Epithelial cell of proximal tubule (primary cell): ENCODE measurements around the gene KDM1B. TPM values are rescaled to one million over a fixed set of nuclear protein-coding genes. Genes with fewer than 3 reads are reported as not detected.

Source experiments
- DNase-seq: peaks from one replicate; pipeline ENCODE4 v3.0.0-alpha.2; 2011; ENCODE audit warnings: low read depth
- H3K4me3 ChIP-seq: 2 replicates; pipeline ENCODE4 v1.5.1; 2011; ENCODE audit warnings: low read depth, mild to moderate bottlenecking, low read length
- total RNA-seq: library from RNA; depleted of rRNA; stranded (reverse); fragments of >200 nt; gene quantifications from 2 replicates; pipeline ENCODE4 v1.2.3, GENCODE V29; 2015
- TF ChIP-seq, protein P1 (sequence below): conservative IDR thresholded peaks from 2 replicates; pipeline ENCODE4 v1.5.1; 2012; ENCODE audit warnings: low read depth, mild to moderate bottlenecking, low read length

KDM1B gene
- total RNA-seq, 1 donor from 2014 or later = 15.7 TPM

DNA sequence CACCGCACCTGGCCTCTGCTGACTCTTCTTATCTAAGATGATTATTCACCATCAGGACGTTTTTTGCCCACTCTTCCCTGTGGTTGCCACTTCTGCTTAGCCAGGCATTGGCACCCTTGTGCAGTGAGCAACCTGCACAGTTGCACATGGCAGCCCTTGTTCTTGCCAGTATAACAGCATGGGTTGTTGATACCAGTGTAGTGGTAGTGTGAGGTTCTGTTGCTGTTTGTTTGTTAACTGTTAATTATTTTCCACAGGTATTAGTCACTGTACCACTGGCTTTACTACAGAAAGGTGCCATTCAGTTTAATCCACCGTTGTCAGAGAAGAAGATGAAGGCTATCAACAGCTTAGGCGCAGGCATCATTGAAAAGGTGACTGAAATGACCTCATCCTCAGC lies 57.0 kb downstream of the KDM1B start:
- TF ChIP-seq, protein P1, sequence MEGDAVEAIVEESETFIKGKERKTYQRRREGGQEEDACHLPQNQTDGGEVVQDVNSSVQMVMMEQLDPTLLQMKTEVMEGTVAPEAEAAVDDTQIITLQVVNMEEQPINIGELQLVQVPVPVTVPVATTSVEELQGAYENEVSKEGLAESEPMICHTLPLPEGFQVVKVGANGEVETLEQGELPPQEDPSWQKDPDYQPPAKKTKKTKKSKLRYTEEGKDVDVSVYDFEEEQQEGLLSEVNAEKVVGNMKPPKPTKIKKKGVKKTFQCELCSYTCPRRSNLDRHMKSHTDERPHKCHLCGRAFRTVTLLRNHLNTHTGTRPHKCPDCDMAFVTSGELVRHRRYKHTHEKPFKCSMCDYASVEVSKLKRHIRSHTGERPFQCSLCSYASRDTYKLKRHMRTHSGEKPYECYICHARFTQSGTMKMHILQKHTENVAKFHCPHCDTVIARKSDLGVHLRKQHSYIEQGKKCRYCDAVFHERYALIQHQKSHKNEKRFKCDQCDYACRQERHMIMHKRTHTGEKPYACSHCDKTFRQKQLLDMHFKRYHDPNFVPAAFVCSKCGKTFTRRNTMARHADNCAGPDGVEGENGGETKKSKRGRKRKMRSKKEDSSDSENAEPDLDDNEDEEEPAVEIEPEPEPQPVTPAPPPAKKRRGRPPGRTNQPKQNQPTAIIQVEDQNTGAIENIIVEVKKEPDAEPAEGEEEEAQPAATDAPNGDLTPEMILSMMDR = no peak
- DNase-seq = no peak
- H3K4me3 ChIP-seq = no peak overlapping the region

DNA sequence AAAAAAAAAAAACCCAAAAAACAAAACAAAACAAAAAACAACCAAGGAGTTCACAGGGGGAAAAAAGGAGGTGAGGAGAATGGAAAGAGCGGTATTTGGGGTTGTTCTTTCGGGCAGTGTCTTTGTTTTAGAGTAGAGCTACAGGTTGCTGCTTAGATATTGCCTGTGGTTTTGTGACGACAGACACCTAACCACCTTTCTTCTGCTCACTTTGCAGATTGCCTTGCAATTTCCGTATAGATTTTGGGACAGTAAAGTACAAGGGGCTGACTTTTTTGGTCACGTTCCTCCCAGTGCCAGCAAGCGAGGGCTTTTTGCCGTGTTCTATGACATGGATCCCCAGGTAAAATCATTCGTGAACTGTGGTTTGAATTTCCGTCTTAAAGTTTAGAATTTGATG lies 58.2 kb downstream of the KDM1B start:
- no peak overlapping the region for H3K4me3 ChIP-seq
- DNase-seq = no peak
- TF ChIP-seq, protein P1 = no peak

DNA sequence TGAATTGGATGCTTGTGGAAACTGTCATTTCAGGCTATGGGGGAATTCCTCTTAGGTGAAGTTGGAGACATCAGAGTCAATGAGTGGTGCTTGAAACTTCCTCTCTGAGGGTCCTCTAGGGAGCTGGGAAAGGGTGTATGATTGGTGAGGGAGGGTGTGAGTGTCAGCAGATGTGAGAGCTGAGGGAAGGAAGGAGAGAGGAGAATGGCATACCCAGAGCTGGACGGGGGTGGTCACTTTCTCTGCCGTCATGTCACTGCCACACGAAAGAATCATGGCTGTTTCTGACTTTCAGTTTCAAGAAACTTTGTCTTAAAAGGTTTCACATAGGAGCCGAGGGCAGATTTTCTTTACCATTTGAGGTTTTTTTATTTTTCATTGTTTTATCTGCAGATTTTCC lies 58.8 kb downstream of the KDM1B start:
- no peak for DNase-seq
- TF ChIP-seq, protein P1 = no peak
- no peak overlapping the region for H3K4me3 ChIP-seq

DNA sequence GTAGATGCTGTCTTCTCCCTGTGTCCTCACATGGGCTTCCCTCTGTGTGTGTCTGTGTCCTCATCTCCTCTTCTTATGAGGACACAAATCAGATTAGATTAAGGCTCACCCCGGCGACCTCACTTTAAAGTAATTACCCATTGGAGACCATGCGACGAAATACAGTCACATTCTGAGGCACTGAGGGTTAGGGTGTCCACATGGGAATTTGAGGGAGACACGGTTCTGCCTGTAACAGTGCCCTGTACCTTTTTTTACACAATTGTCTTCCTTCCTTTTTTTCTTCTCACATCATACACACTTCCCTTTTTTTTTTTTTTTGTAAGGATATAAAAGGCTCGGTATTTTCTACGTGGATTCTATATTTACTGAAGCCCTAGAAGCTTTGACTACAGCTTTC lies 60.2 kb downstream of the KDM1B start:
- no peak for DNase-seq
- TF ChIP-seq, protein P1 = no peak
- H3K4me3 ChIP-seq = no peak overlapping the region

DNA sequence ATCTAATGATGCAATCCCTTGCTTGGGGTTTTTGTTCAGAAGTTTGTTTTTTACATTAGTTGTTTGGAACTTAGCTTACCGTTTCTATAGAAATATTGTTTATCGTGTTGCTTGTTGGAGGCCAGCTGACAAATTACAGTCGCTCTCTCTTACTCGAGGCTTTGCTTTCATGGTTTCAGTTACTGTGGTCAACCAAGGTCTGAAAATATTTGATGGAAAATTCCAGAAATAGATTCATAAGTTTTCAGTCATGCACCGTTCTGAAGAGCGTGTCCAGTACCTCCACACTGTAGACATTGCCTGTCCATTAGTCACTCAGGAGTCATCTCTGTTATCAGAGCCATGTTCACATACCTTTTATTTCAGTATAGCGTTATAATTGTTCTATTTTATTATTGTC lies 61.2 kb downstream of the KDM1B start:
- no peak for DNase-seq
- TF ChIP-seq, protein P1 = no peak
- no peak overlapping the region for H3K4me3 ChIP-seq

DNA sequence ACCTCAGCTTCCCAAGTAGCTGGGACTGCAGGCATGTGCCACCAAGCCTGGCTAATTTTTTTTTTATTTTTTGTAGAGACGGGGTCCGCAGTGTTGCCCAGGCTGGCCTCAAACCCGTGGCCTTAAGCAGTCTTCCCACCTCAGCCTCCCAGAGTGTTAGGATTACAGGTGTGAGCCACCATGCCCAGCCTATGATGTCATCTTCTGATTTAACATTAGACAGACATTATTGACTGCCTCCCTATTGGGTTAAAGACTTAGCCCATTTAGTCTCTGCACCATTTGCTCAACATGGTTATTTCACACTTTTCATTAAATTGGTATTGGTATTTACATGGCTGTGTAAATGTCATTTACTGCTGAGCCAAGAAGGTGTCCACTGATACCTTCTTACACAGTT lies 63.0 kb downstream of the KDM1B start:
- DNase-seq = no peak
- TF ChIP-seq, protein P1 = no peak
- no peak overlapping the region for H3K4me3 ChIP-seq

DNA sequence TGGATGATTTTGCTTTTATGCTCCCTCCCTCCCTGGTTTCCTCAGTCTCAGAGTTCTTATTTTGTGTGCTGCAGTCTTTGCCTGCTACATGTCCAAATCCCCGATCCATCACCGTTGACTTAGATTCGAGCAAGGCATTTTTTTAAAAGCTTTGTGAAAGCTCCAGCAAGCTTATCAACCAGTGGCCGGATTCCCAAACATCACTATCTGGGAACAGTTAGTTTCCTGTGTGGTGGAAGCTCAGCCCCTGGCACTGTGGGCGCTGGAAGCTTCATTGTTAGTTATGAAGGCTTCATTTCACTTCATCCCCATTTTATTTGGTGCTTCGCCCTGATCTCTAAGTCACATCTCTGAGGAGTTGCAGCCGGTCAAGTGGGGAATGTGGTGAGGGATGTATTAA lies 64.4 kb downstream of the KDM1B start:
- DNase-seq = no peak
- TF ChIP-seq, protein P1 = no peak
- H3K4me3 ChIP-seq = no peak overlapping the region
